IMR-90 (cell line): ENCODE measurements around the gene PSMB11. TPM values are rescaled to one million over a fixed set of nuclear protein-coding genes. Genes with fewer than 3 reads are reported as not detected.

Source experiments
- ATAC-seq: fragments of 200-7000 bp; cut with Tn5 transposase; 2 replicates; pipeline ENCODE4 v1.9.1; 2020; ENCODE audit warnings: low read depth, mild to moderate bottlenecking, moderate library complexity
- BruUV-seq: library from RNA; stranded (reverse); fragments of 400-500 nt; replicated peaks from 2 replicates; lab custom pipeline; 2021; lab: Mats Ljungman, UMichigan
- CTCF ChIA-PET: fragments of 300-600 bp; formaldehyde crosslinking; extraction: SDS; loops from one replicate; lab custom pipeline; 2021; ENCODE audit warnings: antibody characterized with exemption; lab: Yijun Ruan, JAX
- POLR2A ChIA-PET: fragments of 300-600 bp; sonication (Branson Sonifier 250); formaldehyde crosslinking; loops from one replicate; lab custom pipeline; 2022; ENCODE audit warnings: antibody characterized with exemption; ENCODE audit not compliant: unreplicated experiment; lab: Charles Lee
- DNase-seq: peaks from one replicate; pipeline ENCODE4 v3.0.0; 2013
- H2AFZ ChIP-seq: replicated peaks from 2 replicates; pipeline ENCODE3; 2013; ENCODE audit warnings: low read length, mild to moderate bottlenecking; ENCODE audit not compliant: poor library complexity
- H2AK5ac ChIP-seq: 2 replicates; pipeline ENCODE4 v1.6.1; 2013; ENCODE audit warnings: low read depth, low read length, inconsistent platforms
- H2AK9ac ChIP-seq: replicated peaks from 2 replicates; pipeline ENCODE3; 2013; ENCODE audit warnings: mild to moderate bottlenecking, low read depth, low read length, moderate library complexity; ENCODE audit not compliant: poor library complexity
- H2BK120ac ChIP-seq: 2 replicates; pipeline ENCODE4 v1.6.1; 2013; ENCODE audit warnings: low read depth, low read length, inconsistent platforms
- H2BK15ac ChIP-seq: 3 replicates; pipeline ENCODE4 v1.6.1; 2013; ENCODE audit warnings: low read depth, low read length, inconsistent platforms
- H2BK20ac ChIP-seq: 2 replicates; pipeline ENCODE4 v1.6.1; 2013; ENCODE audit warnings: low read depth, mild to moderate bottlenecking, inconsistent platforms, low read length, moderate library complexity
- H2BK5ac ChIP-seq: 2 replicates; pipeline ENCODE4 v1.6.1; 2013; ENCODE audit warnings: mild to moderate bottlenecking, low read depth, low read length, inconsistent platforms; ENCODE audit not compliant: poor library complexity, severe bottlenecking
- H3K14ac ChIP-seq: replicated peaks from 2 replicates; pipeline ENCODE4 v1.6.1; 2013; ENCODE audit warnings: low read depth, low read length, inconsistent platforms
- H3K18ac ChIP-seq: 2 replicates; pipeline ENCODE4 v1.6.1; 2013; ENCODE audit warnings: low read depth, low read length, control low read depth
- H3K23ac ChIP-seq: 2 replicates; pipeline ENCODE4 v1.6.1; 2013; ENCODE audit warnings: low read depth, low read length, inconsistent platforms
- H3K27ac ChIP-seq: 2 replicates; pipeline ENCODE4 v1.5.1; 2013; ENCODE audit warnings: mild to moderate bottlenecking, control low read depth, low read length; ENCODE audit not compliant: insufficient read depth
- H3K27me3 ChIP-seq: 2 replicates; pipeline ENCODE4 v1.6.1; 2013; ENCODE audit warnings: low read length; ENCODE audit not compliant: control insufficient read depth, insufficient read depth
- H3K36me3 ChIP-seq: 2 replicates; pipeline ENCODE4 v1.6.1; 2013; ENCODE audit warnings: low read length, mixed read lengths; ENCODE audit not compliant: control insufficient read depth, insufficient read depth
- H3K4ac ChIP-seq: 2 replicates; pipeline ENCODE4 v1.6.1; 2013; ENCODE audit warnings: low read depth, low read length, inconsistent platforms
- H3K4me1 ChIP-seq: 2 replicates; pipeline ENCODE4 v1.6.1; 2013; ENCODE audit warnings: low read length, mixed read lengths; ENCODE audit not compliant: control insufficient read depth, insufficient read depth
- H3K4me2 ChIP-seq: 2 replicates; pipeline ENCODE4 v1.6.1; 2013; ENCODE audit warnings: low read depth, mild to moderate bottlenecking, control low read depth, low read length, moderate library complexity
- H3K4me3 ChIP-seq: 2 replicates; pipeline ENCODE4 v1.5.1; 2013; ENCODE audit warnings: low read depth, mild to moderate bottlenecking, control low read depth, low read length, moderate library complexity; ENCODE audit not compliant: insufficient read depth
- H3K56ac ChIP-seq: 2 replicates; pipeline ENCODE4 v1.6.1; 2013; ENCODE audit warnings: low read length, inconsistent platforms; ENCODE audit not compliant: insufficient read depth; ENCODE audit errors: extremely low read depth
- H3K79me1 ChIP-seq, 2 experiments: 2 replicates each; pipeline ENCODE4 v1.6.1; 2013; ENCODE audit warnings: low read length in 2 of 2, inconsistent platforms in 1 of 2, low read depth in 1 of 2
- H3K9ac ChIP-seq: 2 replicates; pipeline ENCODE4 v1.6.1; 2013; ENCODE audit warnings: low read depth, low read length, control low read depth
- H3K9me1 ChIP-seq: 2 replicates; pipeline ENCODE4 v1.6.1; 2013; ENCODE audit warnings: low read length, inconsistent platforms; ENCODE audit not compliant: insufficient read depth
- H3K9me3 ChIP-seq: 2 replicates; pipeline ENCODE4 v1.6.1; 2013; ENCODE audit warnings: low read length; ENCODE audit not compliant: control insufficient read depth, insufficient read depth
- H4K20me1 ChIP-seq: 2 replicates; pipeline ENCODE4 v1.6.1; 2013; ENCODE audit warnings: low read length, inconsistent platforms; ENCODE audit not compliant: insufficient read depth
- H4K5ac ChIP-seq: 2 replicates; pipeline ENCODE4 v1.6.1; 2013; ENCODE audit warnings: mild to moderate bottlenecking, low read depth, low read length, control low read depth
- H4K8ac ChIP-seq, 2 experiments: 2 replicates each; pipeline ENCODE4 v1.6.1; 2013; ENCODE audit warnings: low read depth in 2 of 2, low read length in 2 of 2, control low read depth in 1 of 2, inconsistent platforms in 1 of 2
- H4K91ac ChIP-seq: 2 replicates; pipeline ENCODE4 v1.6.1; 2013; ENCODE audit warnings: low read depth, low read length, inconsistent platforms; ENCODE audit not compliant: insufficient read depth
- CEBPB ChIP-seq: IDR thresholded peaks from 2 replicates; pipeline ENCODE4 v1.6.1; 2012; ENCODE audit warnings: low read depth, low read length, improper control_type of control experiment
- FOS ChIP-seq: fragments of 150-350 bp; IDR thresholded peaks from 2 replicates; pipeline ENCODE4 v1.6.1; 2016; ENCODE audit warnings: low read depth, low read length
- MXI1 ChIP-seq: IDR thresholded peaks from 2 replicates; pipeline ENCODE4 v1.6.1; 2012; ENCODE audit warnings: low read depth, mild to moderate bottlenecking, low read length, moderate library complexity, borderline replicate concordance
- RAD21 ChIP-seq: IDR thresholded peaks from 2 replicates; pipeline ENCODE4 v1.6.1; 2012; ENCODE audit warnings: low read length, improper control_type of control experiment
- WGBS, 2 experiments: methylation state at CpG; one replicate each; pipeline versions ENCODE4 v1.1.5 to v1.1.7; 2013; ENCODE audit warnings: missing lambda C conversion rate in 2 of 2; ENCODE audit not compliant: insufficient read length in 1 of 2; ENCODE audit errors: extremely low coverage in 2 of 2; 5-methylcytosine and 5-hydroxymethylcytosine counted together
- dilution Hi-C: fragments of 300-500 bp; cut with HindIII; formaldehyde crosslinking; loops from one replicate; pipeline ENCODE4 v1.14.3; 2018; ENCODE audit warnings: low sequenced_read_pairs; ENCODE audit not compliant: unreplicated experiment
- in situ Hi-C: fragments of 300-500 bp; cut with MboI; formaldehyde crosslinking; loops from 3 replicates; pipeline ENCODE4 v1.14.3; 2019; ENCODE audit warnings: low sequenced_read_pairs, inconsistent platforms, mixed read lengths
- intact Hi-C: fragments of 100-400 bp; cut with micrococcal nuclease; formaldehyde crosslinking; loops from 2 replicates; pipeline ENCODE4 v1.10.0; 2022
- polyA plus RNA-seq, 3 experiments: library from polyadenylated mRNA; depleted of rRNA; stranded (reverse); fragments of >200 nt; gene quantifications; 2 replicates each; pipeline ENCODE4 v1.2.3, GENCODE V29; 2012; ENCODE audit warnings: low replicate concordance in 1 of 3
- total RNA-seq: library from RNA; depleted of rRNA; stranded (reverse); fragments of >200 nt; gene quantifications from 2 replicates; pipeline ENCODE4 v1.2.3, GENCODE V29; 2012
- TF ChIP-seq, protein P1 (sequence below): conservative IDR thresholded peaks from 2 replicates; pipeline ENCODE4 v1.5.1; 2012; ENCODE audit warnings: mild to moderate bottlenecking, low read depth, low read length, improper control_type of control experiment

The PSMB11 gene
- total and polyA plus RNA-seq, 2 of the 4 experiments (the other 2 are of a cell fraction) = not detected

DNA sequence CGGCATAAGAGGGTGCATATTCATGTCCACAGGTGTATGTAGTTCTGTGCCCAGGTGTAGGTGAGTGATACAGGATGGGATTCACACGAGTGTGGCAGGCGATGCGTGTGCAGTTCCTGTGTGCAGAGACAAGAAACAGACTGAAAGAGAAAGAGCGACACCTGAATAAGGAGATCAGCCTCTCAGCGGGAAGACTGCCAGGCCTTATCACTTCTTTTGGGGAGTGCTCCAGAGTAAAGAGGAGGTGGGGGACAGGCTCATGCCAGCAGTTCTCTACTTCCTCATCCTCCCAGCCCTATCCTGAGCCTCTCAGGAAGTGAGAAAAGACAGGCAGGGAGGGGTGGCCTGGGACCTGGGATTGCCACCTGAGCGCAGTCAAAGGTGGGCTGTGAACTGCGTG lies 2.8 kb downstream of the PSMB11 start:
- no peak for TF ChIP-seq MXI1
- no peak for TF ChIP-seq FOS
- no peak for TF ChIP-seq RAD21
- TF ChIP-seq, protein P1, sequence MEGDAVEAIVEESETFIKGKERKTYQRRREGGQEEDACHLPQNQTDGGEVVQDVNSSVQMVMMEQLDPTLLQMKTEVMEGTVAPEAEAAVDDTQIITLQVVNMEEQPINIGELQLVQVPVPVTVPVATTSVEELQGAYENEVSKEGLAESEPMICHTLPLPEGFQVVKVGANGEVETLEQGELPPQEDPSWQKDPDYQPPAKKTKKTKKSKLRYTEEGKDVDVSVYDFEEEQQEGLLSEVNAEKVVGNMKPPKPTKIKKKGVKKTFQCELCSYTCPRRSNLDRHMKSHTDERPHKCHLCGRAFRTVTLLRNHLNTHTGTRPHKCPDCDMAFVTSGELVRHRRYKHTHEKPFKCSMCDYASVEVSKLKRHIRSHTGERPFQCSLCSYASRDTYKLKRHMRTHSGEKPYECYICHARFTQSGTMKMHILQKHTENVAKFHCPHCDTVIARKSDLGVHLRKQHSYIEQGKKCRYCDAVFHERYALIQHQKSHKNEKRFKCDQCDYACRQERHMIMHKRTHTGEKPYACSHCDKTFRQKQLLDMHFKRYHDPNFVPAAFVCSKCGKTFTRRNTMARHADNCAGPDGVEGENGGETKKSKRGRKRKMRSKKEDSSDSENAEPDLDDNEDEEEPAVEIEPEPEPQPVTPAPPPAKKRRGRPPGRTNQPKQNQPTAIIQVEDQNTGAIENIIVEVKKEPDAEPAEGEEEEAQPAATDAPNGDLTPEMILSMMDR = no peak
- TF ChIP-seq CEBPB = no peak
- Histone ChIP-seq H3K79me1 (no peaks in the 10 kb centered on the region), H2BK5ac (no peak overlapping the region), H3K23ac (no peak overlapping the region), H2AK9ac (no peak overlapping the region), H2BK15ac (no peak overlapping the region), H4K20me1 (no peaks in the 10 kb centered on the region), H3K14ac (no peak overlapping the region), H3K27ac (no peak overlapping the region), H3K36me3 (no peaks in the 10 kb centered on the region), H3K9me1 (peaks cover 12% of the 10 kb centered on the region), H4K91ac (no peak overlapping the region), H3K9me3 (no peaks in the 10 kb centered on the region), H3K27me3 (no peaks in the 10 kb centered on the region), H2BK120ac (no peak overlapping the region), H3K9ac (no peak overlapping the region), H3K4me2 (no peak overlapping the region), H3K4ac (no peak overlapping the region), H3K56ac (no peak overlapping the region), H2AK5ac (no peak overlapping the region), H2AFZ (no peak overlapping the region), H2BK20ac (no peak overlapping the region), H4K5ac (no peak overlapping the region), H4K8ac (no peak overlapping the region), H3K4me3 (no peak overlapping the region), H3K18ac (no peak overlapping the region), H3K4me1 (peaks cover 7% of the 10 kb centered on the region)
- 63% methylated on average over 1 of the region's 8 CpGs; no CpG with 5 or more reads in 1 of the 2 experiments for WGBS, 2 experiments
- no peak for ATAC-seq
- in situ Hi-C loops (no loop called here), intact Hi-C loops (no loop called here), dilution Hi-C loops (no loop called here)
- ChIA-PET CTCF (no interaction called here), POLR2A (no interaction called here)
- BruUV-seq = no TSS peak
- DNase-seq = no peak
